Measurements from ENCODE around the gene LOXHD1.

DNA sequence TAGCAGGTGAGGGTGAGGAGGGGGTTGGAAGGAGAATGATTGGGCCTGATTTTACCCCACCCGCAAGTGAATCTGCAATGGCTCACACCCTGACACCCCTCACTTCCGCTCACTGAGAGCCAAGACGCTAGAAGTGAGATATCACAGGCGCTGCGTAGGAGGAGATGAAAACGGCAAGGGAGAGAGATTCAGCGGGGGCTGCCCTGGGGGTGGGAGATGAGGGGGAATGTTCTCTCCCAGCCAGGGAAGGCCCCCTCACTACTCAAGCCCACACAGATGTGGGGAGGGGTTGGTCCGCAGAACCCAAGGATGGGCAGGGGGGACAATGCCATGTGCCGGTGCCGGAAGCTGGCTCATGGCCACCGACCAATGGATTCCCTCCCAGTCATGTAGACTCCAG is 32.9 kb downstream of the LOXHD1 start:
- TF ChIP-seq, protein P1, sequence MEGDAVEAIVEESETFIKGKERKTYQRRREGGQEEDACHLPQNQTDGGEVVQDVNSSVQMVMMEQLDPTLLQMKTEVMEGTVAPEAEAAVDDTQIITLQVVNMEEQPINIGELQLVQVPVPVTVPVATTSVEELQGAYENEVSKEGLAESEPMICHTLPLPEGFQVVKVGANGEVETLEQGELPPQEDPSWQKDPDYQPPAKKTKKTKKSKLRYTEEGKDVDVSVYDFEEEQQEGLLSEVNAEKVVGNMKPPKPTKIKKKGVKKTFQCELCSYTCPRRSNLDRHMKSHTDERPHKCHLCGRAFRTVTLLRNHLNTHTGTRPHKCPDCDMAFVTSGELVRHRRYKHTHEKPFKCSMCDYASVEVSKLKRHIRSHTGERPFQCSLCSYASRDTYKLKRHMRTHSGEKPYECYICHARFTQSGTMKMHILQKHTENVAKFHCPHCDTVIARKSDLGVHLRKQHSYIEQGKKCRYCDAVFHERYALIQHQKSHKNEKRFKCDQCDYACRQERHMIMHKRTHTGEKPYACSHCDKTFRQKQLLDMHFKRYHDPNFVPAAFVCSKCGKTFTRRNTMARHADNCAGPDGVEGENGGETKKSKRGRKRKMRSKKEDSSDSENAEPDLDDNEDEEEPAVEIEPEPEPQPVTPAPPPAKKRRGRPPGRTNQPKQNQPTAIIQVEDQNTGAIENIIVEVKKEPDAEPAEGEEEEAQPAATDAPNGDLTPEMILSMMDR (IDR thresholded peaks at IDR 0.05 in 4 of 5, conservative IDR thresholded peaks at IDR 0.05 in 1 of 5) = no peak
- no peak for TF ChIP-seq POLR2A (IDR thresholded peaks at IDR 0.05)

Measured in gastrocnemius medialis (tissue), 4 donors.